CD4-positive, alpha-beta T cell treated with Interleukin-21 for 1 hour (primary cell): ENCODE measurements around the gene NPNT.
"Not testable (repeated sequence)": the region's sequence is repeated elsewhere in the genome, so short reads cannot be mapped to it uniquely, and the experiment has no call there.

ENCODE experiments used
- DNase-seq: peaks from one replicate; pipeline ENCODE4 v3.0.0-alpha.2; 2020

The NPNT gene

DNA sequence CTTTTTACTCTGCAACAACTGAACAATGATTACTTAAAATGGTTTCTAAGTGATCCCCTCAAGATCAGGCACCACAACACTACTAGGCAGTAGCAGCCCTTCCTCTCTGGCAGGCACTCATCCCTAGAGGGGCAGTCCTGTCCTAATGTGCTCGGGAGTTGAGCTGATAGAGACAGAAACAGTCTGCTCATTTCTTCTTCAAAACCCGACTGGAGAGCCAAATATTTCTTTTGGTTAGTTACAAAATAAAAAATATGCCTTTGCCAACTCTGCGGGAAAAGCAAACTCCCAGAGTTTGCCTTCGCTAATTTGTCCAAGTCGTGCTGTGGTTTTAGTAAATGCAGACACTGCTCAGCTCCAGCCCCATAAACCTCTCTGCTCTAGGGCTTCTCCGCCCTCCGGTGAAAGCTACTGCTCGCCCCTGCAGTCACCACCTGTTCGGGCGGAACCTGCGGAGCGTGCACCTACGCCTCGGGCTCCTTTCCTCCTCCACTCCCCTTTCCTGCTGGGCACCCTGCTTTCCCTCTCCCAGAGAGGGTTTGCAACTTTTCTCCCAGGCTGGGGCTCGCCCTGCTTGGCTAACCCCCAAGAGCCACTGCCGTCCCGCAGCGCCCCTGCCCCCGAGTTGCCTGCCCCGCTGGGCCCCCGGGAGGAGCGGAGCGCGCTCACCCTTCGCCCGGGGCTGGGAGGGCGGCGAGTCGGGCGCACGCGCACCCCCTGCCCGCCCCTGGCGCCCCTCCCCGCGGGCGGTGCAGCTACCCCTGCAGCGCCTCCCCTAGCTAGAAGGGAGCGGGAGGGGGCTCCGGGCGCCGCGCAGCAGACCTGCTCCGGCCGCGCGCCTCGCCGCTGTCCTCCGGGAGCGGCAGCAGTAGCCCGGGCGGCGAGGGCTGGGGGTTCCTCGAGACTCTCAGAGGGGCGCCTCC lies at the start of gene NPNT:
Gene NPNT (plus strand): TSS at position 812 of the 923 bp plus-strand sequence. CDS start 182 bp downstream, outside the sequence.
- no peak for DNase-seq

- DNase-seq, result no peak
Measured at GRCh38 chr4:105845559-105845958, 49.7 kb upstream of the NPNT start.

GRCh38 chr4:105848359-105848758 lies 46.9 kb upstream of the NPNT start:
- not testable (repeated sequence) for DNase-seq

DNA sequence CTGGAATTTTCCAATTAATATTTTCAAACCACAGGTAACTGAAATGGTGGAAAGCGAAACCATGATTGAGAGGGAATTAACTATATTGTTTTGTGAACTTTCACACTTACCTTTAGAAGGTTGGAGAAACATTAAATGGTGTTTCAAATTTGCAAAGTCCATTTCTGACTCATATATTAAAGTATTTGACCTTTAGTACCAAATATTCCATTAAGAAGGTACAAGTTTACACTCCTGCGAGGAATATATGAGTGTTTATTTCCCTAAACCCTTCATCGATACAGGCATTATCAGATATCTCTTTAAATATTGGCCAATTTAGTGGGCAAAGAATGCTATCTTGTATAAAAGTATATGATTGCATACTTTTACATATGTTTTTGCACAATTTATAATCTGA lies 44.1 kb upstream of the NPNT start:
- DNase-seq, result no peak

DNA sequence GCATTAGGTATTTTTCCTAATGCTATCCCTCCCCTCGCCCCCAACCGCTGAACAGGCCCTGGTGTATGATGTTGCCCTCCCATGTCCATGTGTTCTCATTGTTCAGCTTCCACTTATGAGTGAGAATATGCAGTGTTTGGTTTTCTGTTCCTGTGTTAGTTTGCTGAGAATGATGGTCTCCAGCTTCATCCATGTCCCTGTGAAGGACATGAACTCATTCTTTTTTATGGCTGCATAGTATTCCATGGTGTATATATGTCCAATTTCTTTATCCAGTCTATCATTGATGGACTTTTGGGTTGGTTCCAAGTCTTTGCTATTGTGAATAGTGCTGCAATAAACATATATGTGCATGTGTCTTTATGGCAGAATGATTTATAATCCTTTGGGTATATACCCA lies 43.0 kb upstream of the NPNT start:
- not testable (repeated sequence) for DNase-seq

- no peak for DNase-seq
Measured at GRCh38 chr4:105858466-105859040, 36.7 kb upstream of the NPNT start.

DNA sequence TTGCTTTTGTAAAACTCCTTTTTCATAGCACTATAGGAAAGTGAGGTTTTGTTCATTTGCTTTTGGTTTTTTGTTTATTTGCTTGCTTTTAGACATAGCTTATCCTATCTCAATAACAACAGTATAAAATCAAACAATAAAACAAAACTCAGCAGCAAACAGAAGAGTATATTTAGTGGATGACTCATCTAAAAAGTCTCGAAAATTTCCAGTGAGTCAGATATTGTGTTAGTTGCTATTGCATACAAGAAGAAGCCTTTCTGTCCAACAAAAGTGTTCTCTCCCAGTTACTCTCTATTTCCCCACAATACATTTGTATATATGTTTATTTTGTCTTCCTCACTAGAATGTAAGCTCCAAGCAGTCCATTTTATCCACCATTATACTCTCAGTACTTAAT lies 36.0 kb upstream of the NPNT start:
- no peak for DNase-seq

- no peak for DNase-seq
Measured at GRCh38 chr4:105870963-105871362, 24.3 kb upstream of the NPNT start.

GRCh38 chr4:105871997-105872396 lies 23.3 kb upstream of the NPNT start:
- DNase-seq, result no peak

- no peak for DNase-seq
Measured at GRCh38 chr4:105875233-105875632, 20.0 kb upstream of the NPNT start.

GRCh38 chr4:105878668-105879067 lies 16.6 kb upstream of the NPNT start:
- DNase-seq, result no peak

GRCh38 chr4:105887508-105887907 lies 7.8 kb upstream of the NPNT start:
- no peak for DNase-seq

GRCh38 chr4:105895583-105896460 lies 551 bp downstream of the NPNT start:
- DNase-seq, result no peak

DNA sequence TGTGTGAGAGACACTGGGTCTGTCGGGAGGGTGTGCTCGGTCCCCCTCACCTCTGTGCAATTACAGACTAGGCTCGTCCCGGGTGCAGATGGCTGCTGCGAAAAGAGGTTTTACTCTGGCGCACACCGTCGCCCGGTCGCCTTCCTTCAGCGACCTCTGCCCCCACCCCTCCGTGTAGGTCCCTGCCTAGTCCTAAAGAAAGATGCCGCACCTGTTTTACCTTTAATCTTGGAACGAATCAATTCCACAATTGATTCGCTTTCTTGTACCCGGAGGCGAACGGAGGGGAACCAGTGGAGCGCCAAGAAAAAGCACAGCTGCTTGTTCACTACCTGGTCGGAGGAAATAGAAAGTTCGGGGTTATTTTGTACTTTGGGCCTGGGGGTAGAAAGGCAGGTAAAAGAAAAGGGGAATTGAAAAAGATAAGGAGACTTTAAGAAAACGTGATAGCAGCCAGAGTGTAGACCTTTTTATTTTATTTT lies 1.2 kb downstream of the NPNT start:
- no peak for DNase-seq

DNA sequence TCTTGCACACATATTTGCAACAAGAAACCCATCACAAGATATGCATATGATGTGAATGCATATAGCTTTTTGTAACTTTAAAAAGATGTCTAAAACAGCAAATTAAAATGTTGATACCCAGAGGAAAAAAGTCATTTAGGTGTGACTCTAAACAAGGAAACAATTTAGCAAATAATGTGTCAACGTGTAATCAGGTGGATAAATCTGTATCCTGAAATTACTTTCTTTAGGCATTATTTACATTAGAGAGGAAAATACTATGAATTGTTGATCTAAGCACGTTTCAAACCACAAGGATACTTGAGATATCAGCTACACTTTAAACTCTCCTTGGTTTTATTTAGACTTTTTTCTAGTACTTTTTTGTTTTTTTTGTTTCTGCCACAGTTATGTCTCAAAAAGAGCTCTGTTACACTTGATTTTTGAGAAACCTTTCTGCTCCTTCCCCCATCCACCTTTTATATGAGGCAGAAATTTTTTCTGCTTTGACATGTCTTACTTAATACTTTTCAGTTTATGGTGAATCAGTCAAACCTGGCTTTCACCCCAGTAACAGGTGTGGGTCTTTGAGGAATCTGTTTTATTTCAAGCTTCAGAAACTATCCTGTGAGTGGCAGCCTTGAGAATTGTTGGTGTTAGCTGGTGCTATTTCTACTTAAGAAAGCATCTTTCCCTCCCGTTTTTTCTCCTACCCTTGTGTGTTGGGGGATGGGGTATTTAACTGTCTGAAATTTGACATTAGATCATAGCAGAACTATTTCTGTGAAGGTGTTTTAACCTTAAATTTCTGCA lies 1.9 kb downstream of the NPNT start:
- no peak for DNase-seq

- no peak for DNase-seq
Measured at GRCh38 chr4:105900541-105900940, 5.3 kb downstream of the NPNT start.

DNA sequence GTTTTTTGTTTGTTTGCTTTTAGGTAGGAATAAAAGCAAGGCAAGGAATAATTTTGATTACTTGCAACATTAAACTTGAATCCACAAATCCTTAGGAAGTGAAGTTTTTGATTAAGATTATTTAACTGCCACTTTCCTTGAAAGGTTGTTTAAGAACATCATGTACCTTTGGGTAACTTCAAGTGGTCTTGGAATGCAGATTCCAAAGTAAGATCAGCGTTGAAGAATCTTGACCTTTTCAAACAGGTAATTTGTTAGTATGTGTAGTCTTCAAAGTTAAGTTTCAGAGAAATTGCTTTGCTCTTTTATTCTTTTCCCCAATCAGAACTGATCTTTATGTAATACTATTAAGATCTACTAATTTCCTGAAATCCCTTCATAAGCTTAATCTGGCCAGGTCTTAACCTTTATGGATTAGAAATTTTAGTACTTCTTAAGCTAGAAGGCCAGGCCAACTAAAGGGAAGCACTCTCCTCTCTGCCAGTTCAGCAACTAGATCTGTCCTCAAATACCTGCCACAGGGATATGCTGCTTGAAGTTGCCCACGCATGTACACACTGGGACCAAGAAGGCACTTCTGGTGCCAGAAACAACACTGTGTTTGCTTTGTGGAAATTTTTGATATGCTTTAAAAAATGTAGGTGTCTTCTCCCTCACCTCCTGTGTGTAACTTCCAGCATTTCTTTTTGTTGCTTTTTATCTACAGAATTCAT lies 7.4 kb downstream of the NPNT start:
- DNase-seq, result no peak

DNA sequence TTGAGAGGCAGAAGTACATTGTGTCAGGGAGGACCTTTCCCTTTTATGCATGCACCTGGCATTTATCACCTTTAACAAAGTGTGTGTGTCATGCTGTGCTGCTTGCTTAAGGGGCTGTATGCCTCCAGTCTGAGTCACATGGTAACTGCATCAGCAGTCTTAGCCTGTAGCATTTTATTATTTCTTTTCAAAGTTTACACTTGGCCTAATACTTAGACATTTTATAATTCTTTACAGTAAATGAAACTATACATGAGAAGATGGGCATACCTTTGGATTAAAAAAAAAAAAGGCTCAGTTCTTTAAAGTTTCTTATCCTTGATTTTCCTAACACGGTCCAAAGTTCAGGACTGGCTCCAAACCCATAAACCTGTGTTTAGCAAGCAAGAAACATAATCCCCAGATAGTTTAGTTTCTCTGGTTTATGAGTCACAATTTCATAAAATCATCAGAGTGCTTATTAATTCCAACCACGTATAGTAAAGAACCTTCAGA lies 14.6 kb downstream of the NPNT start:
- no peak for DNase-seq

- DNase-seq, result no peak
Measured at GRCh38 chr4:105911426-105911825, 16.2 kb downstream of the NPNT start.

DNA sequence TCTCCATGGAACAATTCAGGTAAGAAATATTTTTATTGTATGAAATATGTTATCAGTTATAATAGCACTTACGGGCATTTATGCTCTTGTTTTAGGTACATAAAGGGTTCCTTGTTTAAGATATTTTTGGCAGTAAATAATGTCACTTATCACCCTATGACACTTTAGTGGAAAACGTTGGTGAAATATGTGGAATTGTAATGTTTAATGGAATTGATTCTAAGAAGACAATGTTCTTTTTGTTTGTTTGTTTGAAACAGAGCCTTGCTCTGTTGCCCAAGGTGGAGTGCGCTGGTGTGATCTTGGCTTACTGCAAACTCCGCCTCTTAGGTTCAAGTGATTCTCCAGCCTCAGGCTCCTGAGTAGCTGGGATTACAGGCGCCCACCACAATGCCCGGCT lies 17.4 kb downstream of the NPNT start:
- DNase-seq, result no peak

DNA sequence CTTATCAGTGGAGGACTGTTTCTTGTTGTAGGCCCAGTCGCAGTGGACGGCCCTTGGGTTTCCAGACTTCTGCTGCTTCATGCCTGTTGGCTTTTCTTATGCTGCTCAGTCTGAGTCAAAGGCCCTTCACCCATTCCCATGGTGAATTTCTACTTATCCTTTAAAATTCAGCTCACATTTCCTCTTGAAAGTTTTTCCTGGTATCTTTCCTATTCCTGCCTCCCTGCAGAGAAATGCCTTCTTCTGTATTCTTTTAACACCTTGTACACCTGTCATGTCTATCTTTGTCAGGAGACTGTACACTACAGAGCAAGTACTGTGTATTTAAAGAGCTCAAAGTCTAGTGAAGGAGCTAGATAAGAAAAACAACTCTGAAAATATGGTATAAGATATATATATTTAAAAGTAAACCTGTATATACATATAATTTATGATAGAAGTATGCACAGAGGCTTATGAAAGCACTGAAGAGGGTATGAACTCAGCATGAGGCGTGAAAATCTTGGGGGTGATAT lies 22.0 kb downstream of the NPNT start:
- no peak for DNase-seq
